WTC11 (cell line): ENCODE results near the gene GFRA1. TPM values are rescaled to one million over a fixed set of nuclear protein-coding genes. Genes with fewer than 3 reads are reported as not detected.

Experiments used
- ATAC-seq: fragments of 200-7000 bp; cut with Tn5 transposase; 2 replicates; pipeline ENCODE4 v1.10.0; 2021; ENCODE audit warnings: mild to moderate bottlenecking, moderate library complexity
- CTCF ChIA-PET: fragments of 300-600 bp; sonication (Branson Sonifier 250); formaldehyde crosslinking; loops from one replicate; lab custom pipeline; 2021; ENCODE audit warnings: antibody characterized with exemption; lab: Charles Lee
- POLR2A ChIA-PET: fragments of 350-600 bp; sonication (Branson Sonifier 250); formaldehyde crosslinking; loops from one replicate; lab custom pipeline; 2021; ENCODE audit warnings: antibody characterized with exemption; lab: Charles Lee
- DNase-seq: peaks from one replicate; pipeline ENCODE4 v3.0.0; 2021; ENCODE audit warnings: low spot score
- H3K27ac Mint-ChIP-seq: 2 replicates; pipeline ENCODE4 v1.8.0; 2021; ENCODE audit warnings: mixed read lengths
- H3K27me3 Mint-ChIP-seq: 2 replicates; pipeline ENCODE4 v1.8.0; 2021; ENCODE audit warnings: low read depth, mild to moderate bottlenecking, moderate library complexity, mixed read lengths
- H3K36me3 Mint-ChIP-seq: 2 replicates; pipeline ENCODE4 v1.8.0; 2021; ENCODE audit warnings: mixed read lengths
- H3K4me1 Mint-ChIP-seq: 2 replicates; pipeline ENCODE4 v1.8.0; 2022; ENCODE audit warnings: mixed read lengths
- H3K4me3 Mint-ChIP-seq: 2 replicates; pipeline ENCODE4 v1.8.0; 2021; ENCODE audit warnings: mild to moderate bottlenecking, moderate library complexity, mixed read lengths
- H3K9me3 Mint-ChIP-seq: 2 replicates; pipeline ENCODE4 v1.8.0; 2021; ENCODE audit warnings: mixed read lengths
- CREM ChIP-seq: sonication (generic); formaldehyde crosslinking; IDR thresholded peaks from 2 replicates; pipeline ENCODE4 v1.8.1; 2022; ENCODE audit warnings: mild to moderate bottlenecking, missing genetic modification reagents, moderate library complexity
- EMX1 ChIP-seq: fragments of 250-450 bp; sonication (Bioruptor Pico); IDR thresholded peaks from 2 replicates; pipeline ENCODE4 v1.8.0; 2021; ENCODE audit warnings: mild to moderate bottlenecking
- ETV6 ChIP-seq: sonication (generic); formaldehyde crosslinking; IDR thresholded peaks from 2 replicates; pipeline ENCODE4 v1.8.1; 2022; ENCODE audit warnings: mild to moderate bottlenecking, missing genetic modification reagents
- FOXK1 ChIP-seq: sonication (generic); formaldehyde crosslinking; IDR thresholded peaks from 2 replicates; pipeline ENCODE4 v1.8.0; 2022; ENCODE audit warnings: mild to moderate bottlenecking, moderate library complexity, missing genetic modification reagents
- FOXP1 ChIP-seq: sonication (generic); formaldehyde crosslinking; IDR thresholded peaks from 2 replicates; pipeline ENCODE4 v1.8.0; 2022; ENCODE audit warnings: missing genetic modification reagents, mild to moderate bottlenecking, moderate library complexity, borderline replicate concordance
- GTF2I ChIP-seq: fragments of 250-450 bp; sonication (Bioruptor Pico); conservative IDR thresholded peaks from 2 replicates; pipeline ENCODE4 v1.4.0; 2021; ENCODE audit warnings: mild to moderate bottlenecking
- HMGA2 ChIP-seq: fragments of 250-450 bp; sonication (Bioruptor Pico); IDR thresholded peaks from 2 replicates; pipeline ENCODE4 v1.4.0; 2021; ENCODE audit warnings: mild to moderate bottlenecking, moderate library complexity
- KAT7 ChIP-seq: sonication (generic); formaldehyde crosslinking; IDR thresholded peaks from 2 replicates; pipeline ENCODE4 v1.8.1; 2023; ENCODE audit warnings: missing genetic modification reagents, mild to moderate bottlenecking, borderline replicate concordance
- RELA ChIP-seq: sonication (generic); formaldehyde crosslinking; IDR thresholded peaks from 2 replicates; pipeline ENCODE4 v1.8.1; 2022; ENCODE audit warnings: missing genetic modification reagents, mild to moderate bottlenecking, borderline replicate concordance
- TCF7 ChIP-seq: sonication (generic); formaldehyde crosslinking; IDR thresholded peaks from 2 replicates; pipeline ENCODE4 v1.8.0; 2022; ENCODE audit warnings: mild to moderate bottlenecking, low read depth, missing genetic modification reagents, moderate library complexity
- ZBTB21 ChIP-seq: sonication (generic); formaldehyde crosslinking; IDR thresholded peaks from 2 replicates; pipeline ENCODE4 v1.8.1; 2023; ENCODE audit warnings: mild to moderate bottlenecking, missing genetic modification reagents, borderline replicate concordance
- ZNF121 ChIP-seq: sonication (generic); formaldehyde crosslinking; IDR thresholded peaks from 2 replicates; pipeline ENCODE4 v1.8.0; 2023; ENCODE audit warnings: missing genetic modification reagents
- ZNF416 ChIP-seq: fragments of 250-450 bp; sonication (Bioruptor Pico); IDR thresholded peaks from 2 replicates; pipeline ENCODE4 v1.9.0; 2021; ENCODE audit warnings: mild to moderate bottlenecking, inconsistent platforms
- total RNA-seq: library from RNA; stranded (reverse); gene quantifications from 3 replicates; pipeline ENCODE4 v1.2.3, GENCODE V29; 2021
- TF ChIP-seq, protein P1 (sequence below): sonication (generic); formaldehyde crosslinking; IDR thresholded peaks from 2 replicates; pipeline ENCODE4 v1.8.1; 2023; ENCODE audit warnings: mild to moderate bottlenecking, moderate library complexity, missing genetic modification reagents
- TF ChIP-seq, protein P2 (sequence below): fragments of 200-600 bp; IDR thresholded peaks from 2 replicates; pipeline ENCODE4 v1.8.0; 2022; ENCODE audit warnings: antibody characterized with exemption
- TF ChIP-seq, protein P3 (sequence below): sonication (generic); formaldehyde crosslinking; IDR thresholded peaks from 2 replicates; pipeline ENCODE4 v1.8.0; 2022; ENCODE audit warnings: mild to moderate bottlenecking, missing genetic modification reagents
- TF ChIP-seq, protein P4 (sequence below): fragments of 250-450 bp; sonication (Bioruptor Pico); conservative IDR thresholded peaks from 2 replicates; pipeline ENCODE4 v1.9.0; 2021; ENCODE audit warnings: mild to moderate bottlenecking
- TF ChIP-seq, protein P5 (sequence below): sonication (generic); formaldehyde crosslinking; IDR thresholded peaks from 2 replicates; pipeline ENCODE4 v1.8.0; 2022; ENCODE audit warnings: mild to moderate bottlenecking, missing genetic modification reagents

GFRA1 gene
- total RNA-seq, 1 experiment from 2014 or later = 4.4 TPM

DNA sequence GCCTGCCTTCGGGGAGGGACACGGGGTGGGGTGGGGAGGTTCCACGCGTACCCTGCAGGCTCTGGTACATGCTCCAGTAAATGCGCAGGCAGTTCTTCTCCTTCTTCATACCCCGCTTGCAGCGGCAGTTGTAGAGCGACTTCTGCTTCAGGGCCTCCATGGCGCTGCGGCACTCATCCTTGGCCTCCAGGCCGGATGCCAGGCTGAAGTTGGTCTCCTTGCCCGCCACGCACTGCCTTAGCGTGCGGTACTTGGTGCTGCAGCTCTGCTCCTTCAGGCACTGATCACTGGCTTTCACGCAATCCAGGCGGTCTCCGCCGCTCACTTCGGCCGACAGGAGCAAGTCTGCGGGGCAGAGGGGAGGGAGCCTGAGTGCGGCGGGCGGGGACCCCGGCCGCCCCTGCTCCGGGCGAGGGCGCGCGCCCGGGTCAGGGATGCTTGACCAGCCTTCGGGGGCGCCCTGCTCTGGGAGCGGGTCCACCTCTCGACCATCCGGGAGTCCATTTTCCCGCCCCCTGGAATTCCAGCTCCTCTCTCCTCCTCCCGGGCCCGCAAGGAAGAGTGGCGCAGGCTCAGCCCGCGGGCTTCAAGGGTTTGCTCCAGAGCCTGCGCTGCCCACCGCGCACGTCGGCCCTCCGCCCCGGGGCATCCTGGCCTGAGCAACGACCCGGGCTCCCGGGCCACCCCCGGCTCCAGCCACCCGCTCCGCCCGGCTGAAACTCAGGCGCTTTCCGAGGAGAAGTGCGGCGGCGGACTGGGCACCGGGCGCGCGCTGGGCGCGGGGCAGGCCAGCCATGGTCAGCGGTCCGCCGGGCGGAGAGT is 2.0 kb downstream of the GFRA1 start:
- H3K36me3 Mint-ChIP-seq = no peaks in the 10 kb centered on the region
- peak; percentile 50 for DNase-seq
- CTCF ChIA-PET = interaction anchor here (0.6 to 1.5 kb wide), 5 partner anchors 65 to 322 kb away, joined by 3 to 7 read pairs (median 4); no protein-coding TSS in a partner anchor
- H3K9me3 Mint-ChIP-seq = no peaks in the 10 kb centered on the region
- peak; percentile 21 for ATAC-seq
- TF ChIP-seq FOXP1 (CRISPR knock-in tag) (0 out of 2 replicates have a peak, but pooled peaks have one; percentile 22), KAT7 (CRISPR knock-in tag) (no peak)
- TF ChIP-seq, protein P1, sequence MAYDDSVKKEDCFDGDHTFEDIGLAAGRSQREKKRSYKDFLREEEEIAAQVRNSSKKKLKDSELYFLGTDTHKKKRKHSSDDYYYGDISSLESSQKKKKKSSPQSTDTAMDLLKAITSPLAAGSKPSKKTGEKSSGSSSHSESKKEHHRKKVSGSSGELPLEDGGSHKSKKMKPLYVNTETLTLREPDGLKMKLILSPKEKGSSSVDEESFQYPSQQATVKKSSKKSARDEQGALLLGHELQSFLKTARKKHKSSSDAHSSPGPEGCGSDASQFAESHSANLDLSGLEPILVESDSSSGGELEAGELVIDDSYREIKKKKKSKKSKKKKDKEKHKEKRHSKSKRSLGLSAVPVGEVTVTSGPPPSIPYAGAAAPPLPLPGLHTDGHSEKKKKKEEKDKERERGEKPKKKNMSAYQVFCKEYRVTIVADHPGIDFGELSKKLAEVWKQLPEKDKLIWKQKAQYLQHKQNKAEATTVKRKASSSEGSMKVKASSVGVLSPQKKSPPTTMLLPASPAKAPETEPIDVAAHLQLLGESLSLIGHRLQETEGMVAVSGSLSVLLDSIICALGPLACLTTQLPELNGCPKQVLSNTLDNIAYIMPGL (CRISPR knock-in tag) = peak; percentile 49; the same call in 1 of the 2 replicates
- peaks cover 88% of the 10 kb centered on the region for H3K27me3 Mint-ChIP-seq
- POLR2A ChIA-PET = interaction anchor here (0.6 kb wide), 1 partner anchor 23 kb away, joined by 7 read pairs; no protein-coding TSS in a partner anchor
- H3K4me3 Mint-ChIP-seq = peak overlapping the region; percentile 88
- no peak overlapping the region for H3K27ac Mint-ChIP-seq
- peaks cover 12% of the 10 kb centered on the region for H3K4me1 Mint-ChIP-seq

DNA sequence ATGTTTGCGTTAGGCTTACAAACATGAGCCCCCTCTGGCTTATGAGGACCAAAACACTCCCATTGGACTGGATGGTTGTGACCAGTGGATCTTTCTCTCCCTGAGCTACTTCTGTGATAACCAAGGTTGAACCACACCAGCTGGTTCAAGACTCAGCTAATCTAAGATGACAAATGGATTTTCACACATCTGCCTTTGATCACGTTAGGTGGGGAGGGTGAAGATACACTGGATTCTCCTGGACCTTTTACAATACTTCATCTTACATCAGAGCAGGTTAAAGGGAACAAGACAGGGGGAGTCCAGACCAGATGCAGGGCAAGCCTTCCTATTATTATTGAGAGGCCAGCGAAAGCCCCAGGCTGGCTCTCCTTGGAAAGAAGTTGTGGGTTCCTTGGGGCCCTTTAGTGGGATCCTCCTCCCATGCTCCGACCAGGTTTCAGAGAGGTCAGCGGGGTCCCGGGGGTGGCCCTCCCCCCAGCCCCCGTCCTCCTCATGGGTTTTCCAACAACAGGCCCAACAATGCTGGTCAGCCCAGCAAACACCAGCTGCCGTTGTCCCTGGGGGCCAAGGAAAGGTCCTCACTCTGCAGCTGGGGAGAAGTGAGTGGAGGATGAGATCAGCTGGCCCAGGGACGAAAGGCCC is 2.8 kb downstream of the GFRA1 start:
- POLR2A ChIA-PET = interaction anchor here (0.6 kb wide), 1 partner anchor 24 kb away, joined by 7 read pairs; no protein-coding TSS in a partner anchor

DNA sequence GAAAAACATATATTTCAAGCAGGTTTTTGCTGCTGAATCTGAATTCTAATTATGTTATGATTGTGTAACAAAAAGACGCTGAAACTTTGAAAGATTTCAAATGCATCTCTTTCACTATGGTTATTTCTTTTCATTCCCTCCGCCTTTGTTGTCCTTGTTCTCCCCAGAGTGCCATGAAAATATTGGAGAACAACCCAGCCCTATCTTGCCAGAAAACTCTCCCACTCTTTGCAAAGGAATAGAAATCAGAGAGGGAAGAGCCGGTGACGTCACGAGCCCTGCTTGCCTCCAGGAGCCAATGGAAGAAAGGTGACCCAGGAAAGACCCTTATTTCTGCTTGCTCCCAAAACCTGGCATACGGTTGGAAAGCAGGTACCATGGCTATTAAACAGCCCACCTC is 3.4 kb downstream of the GFRA1 start:
- ATAC-seq = no peak
- H3K4me3 Mint-ChIP-seq = peak overlapping the region; percentile 88; the same call in 1 of the 2 replicates
- DNase-seq = no peak
- H3K4me1 Mint-ChIP-seq = peaks cover 7% of the 10 kb centered on the region
- POLR2A ChIA-PET = no interaction called here
- H3K27ac Mint-ChIP-seq = no peak overlapping the region
- H3K27me3 Mint-ChIP-seq = peaks cover 75% of the 10 kb centered on the region
- no peaks in the 10 kb centered on the region for H3K36me3 Mint-ChIP-seq
- TF ChIP-seq HMGA2 (CRISPR knock-in tag) = no peak
- TF ChIP-seq, protein P2, sequence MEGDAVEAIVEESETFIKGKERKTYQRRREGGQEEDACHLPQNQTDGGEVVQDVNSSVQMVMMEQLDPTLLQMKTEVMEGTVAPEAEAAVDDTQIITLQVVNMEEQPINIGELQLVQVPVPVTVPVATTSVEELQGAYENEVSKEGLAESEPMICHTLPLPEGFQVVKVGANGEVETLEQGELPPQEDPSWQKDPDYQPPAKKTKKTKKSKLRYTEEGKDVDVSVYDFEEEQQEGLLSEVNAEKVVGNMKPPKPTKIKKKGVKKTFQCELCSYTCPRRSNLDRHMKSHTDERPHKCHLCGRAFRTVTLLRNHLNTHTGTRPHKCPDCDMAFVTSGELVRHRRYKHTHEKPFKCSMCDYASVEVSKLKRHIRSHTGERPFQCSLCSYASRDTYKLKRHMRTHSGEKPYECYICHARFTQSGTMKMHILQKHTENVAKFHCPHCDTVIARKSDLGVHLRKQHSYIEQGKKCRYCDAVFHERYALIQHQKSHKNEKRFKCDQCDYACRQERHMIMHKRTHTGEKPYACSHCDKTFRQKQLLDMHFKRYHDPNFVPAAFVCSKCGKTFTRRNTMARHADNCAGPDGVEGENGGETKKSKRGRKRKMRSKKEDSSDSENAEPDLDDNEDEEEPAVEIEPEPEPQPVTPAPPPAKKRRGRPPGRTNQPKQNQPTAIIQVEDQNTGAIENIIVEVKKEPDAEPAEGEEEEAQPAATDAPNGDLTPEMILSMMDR = no peak
- TF ChIP-seq, protein P3, sequence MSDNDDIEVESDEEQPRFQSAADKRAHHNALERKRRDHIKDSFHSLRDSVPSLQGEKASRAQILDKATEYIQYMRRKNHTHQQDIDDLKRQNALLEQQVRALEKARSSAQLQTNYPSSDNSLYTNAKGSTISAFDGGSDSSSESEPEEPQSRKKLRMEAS (CRISPR knock-in tag) = no peak
- TF ChIP-seq ZBTB21 (CRISPR knock-in tag) = no peak
- TF ChIP-seq, protein P4, sequence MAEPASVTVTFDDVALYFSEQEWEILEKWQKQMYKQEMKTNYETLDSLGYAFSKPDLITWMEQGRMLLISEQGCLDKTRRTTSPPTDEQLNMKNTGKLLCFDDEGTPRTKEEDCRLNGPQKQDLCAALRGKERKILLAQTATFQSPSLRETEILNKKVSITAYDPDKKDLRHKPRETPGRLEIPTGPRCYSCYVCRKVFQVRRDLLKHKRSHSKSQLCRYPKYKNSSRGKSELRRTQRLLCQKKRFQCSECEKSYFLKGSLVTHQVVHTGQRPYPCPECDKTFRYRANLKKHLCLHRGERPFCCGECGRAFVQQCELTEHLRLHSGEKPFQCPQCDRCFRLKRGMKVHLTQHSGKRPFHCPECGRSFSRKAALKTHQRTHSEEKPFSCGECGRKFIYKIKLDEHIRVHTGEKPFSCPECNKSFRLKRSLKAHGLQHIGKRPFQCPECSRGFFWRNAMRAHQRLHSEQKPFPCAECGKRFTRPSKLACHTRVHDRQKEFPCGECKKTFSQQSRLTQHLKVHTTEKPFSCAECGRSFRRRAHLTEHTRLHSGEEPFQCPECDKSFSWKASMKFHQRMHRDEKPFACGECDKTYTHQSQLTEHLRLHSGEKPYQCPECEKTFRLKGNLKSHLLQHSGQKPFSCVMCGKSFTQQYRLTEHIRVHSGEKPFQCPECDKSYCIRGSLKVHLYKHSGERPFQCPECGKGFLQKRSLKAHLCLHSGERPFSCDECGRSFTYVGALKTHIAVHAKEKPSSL (CRISPR knock-in tag) = no peak
- H3K9me3 Mint-ChIP-seq = no peaks in the 10 kb centered on the region
- CTCF ChIA-PET = no interaction called here

More for the DNA sequence above, 2.8 kb downstream of the GFRA1 start:
- peaks cover 81% of the 10 kb centered on the region for H3K27me3 Mint-ChIP-seq
- no peak for ATAC-seq
- H3K36me3 Mint-ChIP-seq = no peaks in the 10 kb centered on the region
- TF ChIP-seq, protein P5, sequence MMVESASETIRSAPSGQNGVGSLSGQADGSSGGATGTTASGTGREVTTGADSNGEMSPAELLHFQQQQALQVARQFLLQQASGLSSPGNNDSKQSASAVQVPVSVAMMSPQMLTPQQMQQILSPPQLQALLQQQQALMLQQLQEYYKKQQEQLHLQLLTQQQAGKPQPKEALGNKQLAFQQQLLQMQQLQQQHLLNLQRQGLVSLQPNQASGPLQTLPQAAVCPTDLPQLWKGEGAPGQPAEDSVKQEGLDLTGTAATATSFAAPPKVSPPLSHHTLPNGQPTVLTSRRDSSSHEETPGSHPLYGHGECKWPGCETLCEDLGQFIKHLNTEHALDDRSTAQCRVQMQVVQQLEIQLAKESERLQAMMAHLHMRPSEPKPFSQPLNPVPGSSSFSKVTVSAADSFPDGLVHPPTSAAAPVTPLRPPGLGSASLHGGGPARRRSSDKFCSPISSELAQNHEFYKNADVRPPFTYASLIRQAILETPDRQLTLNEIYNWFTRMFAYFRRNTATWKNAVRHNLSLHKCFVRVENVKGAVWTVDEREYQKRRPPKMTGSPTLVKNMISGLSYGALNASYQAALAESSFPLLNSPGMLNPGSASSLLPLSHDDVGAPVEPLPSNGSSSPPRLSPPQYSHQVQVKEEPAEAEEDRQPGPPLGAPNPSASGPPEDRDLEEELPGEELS (CRISPR knock-in tag) = no peak
- TF ChIP-seq TCF7 (CRISPR knock-in tag) (no peak), ZNF121 (CRISPR knock-in tag) (no peak), RELA (CRISPR knock-in tag) (no peak), CREM (CRISPR knock-in tag) (no peak), FOXK1 (no peak), EMX1 (CRISPR knock-in tag) (no peak), ETV6 (no peak), ZNF416 (no peak), GTF2I (CRISPR knock-in tag) (no peak)
- CTCF ChIA-PET = interaction anchor here (0.6 kb wide), 1 partner anchor 146 kb away, joined by 4 read pairs; no protein-coding TSS in a partner anchor
- no peak for DNase-seq
- peak overlapping the region; percentile 88 for H3K4me3 Mint-ChIP-seq
- no peak overlapping the region for H3K27ac Mint-ChIP-seq
- no peaks in the 10 kb centered on the region for H3K9me3 Mint-ChIP-seq
- H3K4me1 Mint-ChIP-seq = peaks cover 12% of the 10 kb centered on the region
